Measurements from ENCODE around the gene LRMDA.

GRCh38 chr10:75548356-75548755 is 116.9 kb downstream of the LRMDA start:
- TF ChIP-seq, protein P1, sequence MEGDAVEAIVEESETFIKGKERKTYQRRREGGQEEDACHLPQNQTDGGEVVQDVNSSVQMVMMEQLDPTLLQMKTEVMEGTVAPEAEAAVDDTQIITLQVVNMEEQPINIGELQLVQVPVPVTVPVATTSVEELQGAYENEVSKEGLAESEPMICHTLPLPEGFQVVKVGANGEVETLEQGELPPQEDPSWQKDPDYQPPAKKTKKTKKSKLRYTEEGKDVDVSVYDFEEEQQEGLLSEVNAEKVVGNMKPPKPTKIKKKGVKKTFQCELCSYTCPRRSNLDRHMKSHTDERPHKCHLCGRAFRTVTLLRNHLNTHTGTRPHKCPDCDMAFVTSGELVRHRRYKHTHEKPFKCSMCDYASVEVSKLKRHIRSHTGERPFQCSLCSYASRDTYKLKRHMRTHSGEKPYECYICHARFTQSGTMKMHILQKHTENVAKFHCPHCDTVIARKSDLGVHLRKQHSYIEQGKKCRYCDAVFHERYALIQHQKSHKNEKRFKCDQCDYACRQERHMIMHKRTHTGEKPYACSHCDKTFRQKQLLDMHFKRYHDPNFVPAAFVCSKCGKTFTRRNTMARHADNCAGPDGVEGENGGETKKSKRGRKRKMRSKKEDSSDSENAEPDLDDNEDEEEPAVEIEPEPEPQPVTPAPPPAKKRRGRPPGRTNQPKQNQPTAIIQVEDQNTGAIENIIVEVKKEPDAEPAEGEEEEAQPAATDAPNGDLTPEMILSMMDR (IDR thresholded peaks at IDR 0.05): no peak
- TF ChIP-seq POLR2A (IDR thresholded peaks at IDR 0.05): no peak

Data from adrenal gland (tissue), 5 donors.